AML-193 (cell line): ENCODE measurements around the gene NAV1.
"Not testable (repeated sequence)": the region's sequence is repeated elsewhere in the genome, so short reads cannot be mapped to it uniquely, and the experiment has no call there.

ENCODE experiments used
- DNase-seq, 2 experiments: peaks; one replicate each; lab custom pipeline; 2025; lab: John Stamatoyannopoulos, UW

NAV1 gene

GRCh38 chr1:201528631-201529252 lies 10.2 kb upstream of the NAV1 start:
- no peak for DNase-seq

- peak in 1 of 2 experiments; percentile 8 for DNase-seq
These were observed 8.0 kb upstream of the NAV1 start for GRCh38 chr1:201530741-201531531.

DNA sequence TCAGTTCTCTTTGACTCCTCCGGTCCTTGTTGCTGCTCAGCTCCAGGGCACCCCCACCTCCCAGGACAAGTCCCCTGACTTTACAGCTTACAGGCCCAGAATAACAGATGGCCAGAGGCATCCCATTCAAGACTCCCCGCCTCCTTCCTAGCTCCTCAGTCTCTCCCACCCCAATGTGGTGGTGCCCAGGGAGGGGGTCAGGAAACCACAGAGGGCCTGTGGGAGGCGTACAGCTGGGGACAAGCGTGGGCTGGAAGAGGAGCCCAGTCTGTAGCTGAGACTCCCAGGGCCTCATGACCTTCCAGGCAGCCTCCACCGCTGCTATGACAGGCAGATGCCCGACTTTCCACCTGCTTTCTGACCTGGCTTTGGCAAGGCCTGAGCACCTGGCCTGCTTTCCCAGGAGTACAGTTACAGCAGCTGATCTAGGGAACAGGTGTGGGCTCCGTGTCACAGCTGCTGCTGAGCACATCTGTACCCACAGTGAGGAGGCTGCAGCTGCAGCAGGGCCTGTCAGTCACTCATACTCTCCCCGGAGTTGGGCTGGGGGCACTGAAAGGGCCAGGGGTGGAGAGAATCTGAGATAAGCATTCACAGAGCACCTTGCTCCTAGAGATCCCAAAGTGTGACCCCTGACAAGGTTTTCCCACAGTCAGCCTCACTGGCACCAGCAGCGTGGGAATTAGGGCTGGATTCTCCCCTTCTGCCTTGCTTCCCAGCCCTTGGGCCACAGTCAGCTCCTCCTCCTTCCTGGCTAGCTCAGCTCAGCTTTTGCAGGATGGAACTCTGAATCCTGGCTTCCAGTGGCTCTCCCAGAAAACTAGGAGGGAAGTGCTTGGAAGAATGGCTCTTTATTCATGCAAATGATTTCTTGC lies 7.1 kb upstream of the NAV1 start:
- no peak for DNase-seq

DNA sequence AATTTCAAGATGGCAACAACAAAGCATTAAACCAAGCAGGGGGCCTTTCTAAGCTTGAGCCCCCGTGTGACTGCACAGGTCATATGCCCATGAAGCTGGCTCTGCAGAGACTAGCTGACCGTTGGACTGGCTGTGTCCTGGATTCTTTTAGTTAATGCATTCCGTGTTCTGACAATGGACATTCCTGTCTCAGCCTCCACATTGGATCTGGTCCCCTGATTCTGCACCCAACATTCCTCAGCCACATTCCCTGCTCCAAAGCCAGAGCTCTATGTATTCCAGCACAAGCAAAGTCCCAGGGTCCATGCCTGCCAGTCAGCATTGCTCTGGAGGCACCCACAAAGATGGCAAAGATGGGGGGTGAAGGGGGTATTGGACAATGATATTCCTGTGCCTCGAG lies 5.1 kb upstream of the NAV1 start:
- no peak for DNase-seq

DNA sequence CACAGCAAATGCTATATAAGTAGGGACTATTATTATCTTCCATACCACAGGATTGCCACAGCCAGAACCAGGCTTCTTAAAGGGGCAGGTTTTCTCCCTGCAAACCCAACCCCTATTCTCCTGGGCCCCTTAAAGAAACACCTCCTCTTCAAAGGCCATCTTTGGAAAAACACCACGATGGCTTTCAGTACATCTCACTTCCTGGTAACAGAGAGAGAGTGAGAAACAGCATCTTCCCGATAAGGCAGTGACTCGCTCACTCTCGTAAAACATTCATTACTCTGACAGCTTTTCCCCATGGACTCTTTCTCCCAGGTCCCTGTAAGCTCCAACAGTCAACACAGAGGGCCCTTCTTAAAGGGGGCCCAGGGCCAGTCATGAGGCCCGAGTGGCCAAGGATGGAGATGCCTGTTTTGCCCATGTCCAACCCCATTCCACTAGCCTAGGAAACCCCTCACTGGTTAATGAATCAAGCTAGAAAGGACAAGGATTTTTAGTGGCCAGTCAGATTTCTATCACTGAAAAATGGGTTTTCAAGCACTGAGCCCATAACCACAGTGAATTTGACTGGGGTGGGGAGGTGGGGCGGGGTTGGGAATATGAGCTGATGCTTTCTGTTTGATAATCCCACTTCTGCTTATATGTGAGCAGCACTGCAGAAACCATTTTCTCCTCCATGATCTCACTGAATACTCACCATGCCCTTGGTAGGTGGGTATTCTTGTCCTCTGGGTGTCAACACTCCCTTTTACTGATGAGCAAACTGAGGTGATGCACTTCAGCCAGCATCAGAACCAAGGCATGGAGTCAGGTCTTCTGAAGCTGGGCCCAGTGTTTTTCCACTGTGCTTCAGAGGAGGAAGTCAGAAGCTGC lies 3.6 kb upstream of the NAV1 start:
- no peak for DNase-seq

GRCh38 chr1:201535919-201536245 lies 3.0 kb upstream of the NAV1 start:
- no peak for DNase-seq

- no peak for DNase-seq
These were observed 2.4 kb upstream of the NAV1 start for GRCh38 chr1:201536558-201536957.

GRCh38 chr1:201537028-201537427 lies 1.9 kb upstream of the NAV1 start:
- no peak for DNase-seq

GRCh38 chr1:201537467-201537866 lies 1.5 kb upstream of the NAV1 start:
- no peak for DNase-seq

DNA sequence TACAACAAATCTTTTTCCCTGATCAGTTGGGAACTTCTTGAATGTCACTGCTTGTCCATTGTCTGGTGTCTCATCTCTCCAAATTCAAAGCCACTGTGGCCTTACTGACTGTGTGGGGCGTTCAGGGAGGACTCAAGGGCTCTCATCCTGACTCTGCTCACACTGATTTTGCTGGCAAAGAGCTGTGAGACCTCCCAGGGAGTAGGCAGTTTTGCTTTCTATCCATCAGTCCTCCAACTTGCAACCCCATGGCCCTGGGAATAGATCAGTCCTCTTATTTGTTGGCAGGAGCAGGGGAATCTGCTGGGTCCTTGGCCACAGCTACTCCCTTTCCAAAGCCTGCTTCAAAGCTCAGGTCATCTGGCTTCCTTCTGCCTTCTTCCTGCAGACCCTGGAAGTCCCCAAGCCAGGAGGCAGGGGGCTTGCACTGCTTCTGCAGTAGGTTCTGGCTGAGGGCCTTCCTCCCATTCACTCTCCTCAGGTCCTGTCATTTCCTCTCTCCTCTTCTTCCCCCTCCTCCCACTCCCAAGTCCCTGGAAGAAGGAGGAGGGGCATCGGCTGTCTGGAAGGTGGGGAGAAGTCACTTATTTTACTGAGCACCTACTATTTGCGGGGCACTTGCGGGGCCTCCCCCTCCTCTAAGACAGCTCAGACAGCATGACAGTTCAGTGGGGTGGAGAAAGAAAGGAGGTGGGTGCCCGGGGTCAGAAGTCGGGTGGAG lies 876 bp upstream of the NAV1 start:
- DNase-seq: no peak

- no peak for DNase-seq
These were observed 869 bp downstream of the NAV1 start for GRCh38 chr1:201539561-201540431.

DNA sequence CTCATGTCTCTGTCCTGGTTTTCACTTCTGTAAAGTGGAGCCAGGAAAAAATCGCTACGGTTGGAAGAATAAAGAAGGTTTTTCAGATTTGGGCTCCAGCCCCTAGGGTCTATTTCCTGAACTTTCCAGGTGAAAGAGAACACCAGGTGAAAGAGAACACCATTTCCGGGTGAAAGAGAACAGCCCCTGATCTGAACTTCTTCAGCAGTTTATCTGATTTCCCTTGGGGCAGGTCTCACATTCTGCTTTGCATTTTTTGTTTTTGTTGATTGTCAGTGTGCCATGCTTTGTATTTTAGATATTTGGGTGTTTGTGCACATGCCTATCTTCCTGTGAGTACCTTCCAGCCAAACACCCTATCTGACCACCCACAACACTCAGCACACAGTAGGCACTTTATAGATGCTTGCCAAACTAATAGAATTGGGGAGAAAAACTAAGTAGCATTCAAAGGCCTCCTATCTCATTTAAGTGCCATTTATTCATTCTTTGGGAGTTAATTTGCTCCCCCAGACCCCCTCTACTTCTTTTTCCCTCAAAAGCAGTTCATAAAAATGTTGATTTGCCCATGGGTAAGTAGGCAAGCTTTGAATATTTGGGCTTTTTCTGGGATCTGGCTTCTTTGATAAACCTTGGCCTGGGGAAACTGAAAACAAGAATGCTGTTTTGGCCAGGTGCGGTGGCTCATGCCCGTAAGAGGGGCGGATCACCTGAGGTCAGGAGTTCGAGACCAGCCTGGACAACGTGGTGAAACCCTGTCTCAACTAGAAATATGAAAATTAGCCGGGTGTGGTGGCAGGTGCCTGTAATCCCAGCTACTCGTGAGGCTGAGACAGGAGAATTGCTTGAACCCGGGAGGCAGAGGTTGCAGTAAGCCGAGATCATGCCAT lies 2.2 kb downstream of the NAV1 start:
- no peak for DNase-seq

- DNase-seq: no peak
These were observed 3.5 kb downstream of the NAV1 start for GRCh38 chr1:201542309-201543035.

GRCh38 chr1:201543871-201544642 lies 5.1 kb downstream of the NAV1 start:
- no peak for DNase-seq

GRCh38 chr1:201544710-201545109 lies 5.8 kb downstream of the NAV1 start:
- DNase-seq: no peak

GRCh38 chr1:201545851-201546492 lies 7.0 kb downstream of the NAV1 start:
- DNase-seq: no peak

- DNase-seq: not testable (repeated sequence)
These were observed 10.6 kb downstream of the NAV1 start for GRCh38 chr1:201549522-201549921.
